Transverse colon (tissue), 4 donors: ENCODE results near the gene RHEX.

Source experiments
- EP300 ChIP-seq: sonication (generic); formaldehyde crosslinking; IDR thresholded peaks from one replicate; pipeline ENCODE4 v1.6.1; 2017; ENCODE audit warnings: antibody characterized with exemption, low read depth
- POLR2A ChIP-seq: fragments of 450-650 bp; IDR thresholded peaks from one replicate; pipeline ENCODE4 v1.6.1; 2016; ENCODE audit warnings: antibody characterized with exemption, mild to moderate bottlenecking, moderate library complexity
- POLR2AphosphoS5 ChIP-seq, 3 donors: sonication (generic); formaldehyde crosslinking; IDR thresholded peaks; one replicate each; pipeline ENCODE4 v1.6.1; 2016; ENCODE audit warnings: antibody characterized with exemption in 3 of 3
- TF ChIP-seq, protein P1 (sequence below), 5 experiments: fragments of 200-600 bp in 3 of 5; fragments of 450-650 bp in 2 of 5; sonication (generic) in 3 of 5; IDR thresholded peaks; 1 replicate in 2 of 5; 2 replicates in 3 of 5; pipeline ENCODE4 v1.5.1; 2016 to 2017; ENCODE audit warnings: antibody characterized with exemption in 5 of 5, inconsistent platforms in 3 of 5, mild to moderate bottlenecking in 2 of 5, moderate library complexity in 1 of 5

DNA sequence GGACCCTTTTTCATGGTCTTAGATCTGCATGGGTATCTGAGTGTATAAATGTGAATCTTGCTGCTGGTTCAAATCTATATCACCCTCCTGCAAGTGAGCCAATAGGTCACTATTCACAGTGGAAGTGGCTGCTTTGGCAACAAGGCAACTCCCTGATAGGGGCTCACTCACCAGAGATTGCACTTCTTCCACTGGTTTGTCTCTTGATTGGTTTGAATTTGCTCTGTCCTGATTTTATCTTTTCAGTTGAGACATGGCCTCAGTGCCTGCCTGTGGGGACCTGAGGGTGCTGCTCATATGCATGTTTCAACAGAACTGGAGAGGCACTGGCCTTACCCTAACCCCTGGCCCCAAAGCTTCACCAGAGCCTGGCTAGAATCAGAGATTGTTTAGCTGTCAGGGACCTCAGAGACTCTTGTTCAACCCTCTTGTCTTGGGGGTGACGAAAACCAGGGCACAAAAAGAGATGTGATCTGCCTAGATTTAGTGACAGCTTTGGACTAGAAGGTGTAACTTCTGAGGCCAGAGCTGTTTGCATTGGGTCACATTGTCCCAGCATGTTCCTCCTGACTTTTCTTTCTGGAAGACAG lies 47.3 kb downstream of the RHEX start:
- TF ChIP-seq POLR2A, result no peak
- no peak for TF ChIP-seq EP300
- TF ChIP-seq, protein P1, sequence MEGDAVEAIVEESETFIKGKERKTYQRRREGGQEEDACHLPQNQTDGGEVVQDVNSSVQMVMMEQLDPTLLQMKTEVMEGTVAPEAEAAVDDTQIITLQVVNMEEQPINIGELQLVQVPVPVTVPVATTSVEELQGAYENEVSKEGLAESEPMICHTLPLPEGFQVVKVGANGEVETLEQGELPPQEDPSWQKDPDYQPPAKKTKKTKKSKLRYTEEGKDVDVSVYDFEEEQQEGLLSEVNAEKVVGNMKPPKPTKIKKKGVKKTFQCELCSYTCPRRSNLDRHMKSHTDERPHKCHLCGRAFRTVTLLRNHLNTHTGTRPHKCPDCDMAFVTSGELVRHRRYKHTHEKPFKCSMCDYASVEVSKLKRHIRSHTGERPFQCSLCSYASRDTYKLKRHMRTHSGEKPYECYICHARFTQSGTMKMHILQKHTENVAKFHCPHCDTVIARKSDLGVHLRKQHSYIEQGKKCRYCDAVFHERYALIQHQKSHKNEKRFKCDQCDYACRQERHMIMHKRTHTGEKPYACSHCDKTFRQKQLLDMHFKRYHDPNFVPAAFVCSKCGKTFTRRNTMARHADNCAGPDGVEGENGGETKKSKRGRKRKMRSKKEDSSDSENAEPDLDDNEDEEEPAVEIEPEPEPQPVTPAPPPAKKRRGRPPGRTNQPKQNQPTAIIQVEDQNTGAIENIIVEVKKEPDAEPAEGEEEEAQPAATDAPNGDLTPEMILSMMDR (IDR thresholded peaks at IDR 0.05), result no peak
- TF ChIP-seq POLR2AphosphoS5 (IDR thresholded peaks at IDR 0.05), result no peak
